ENCODE data around the gene WT1.

Gene WT1

GRCh38 chr11:32392840-32393239, 42.5 kb downstream of the WT1 start:
- TF ChIP-seq CTCF (conservative IDR thresholded peaks at IDR 0.05) = no peak
- no peak overlapping the region for H3K27ac ChIP-seq

GRCh38 chr11:32391956-32392553, 43.3 kb downstream of the WT1 start:
- no peak for TF ChIP-seq CTCF (conservative IDR thresholded peaks at IDR 0.05)
- H3K27ac ChIP-seq = no peak overlapping the region

GRCh38 chr11:32391479-32391878, 43.9 kb downstream of the WT1 start:
- no peak overlapping the region for H3K27ac ChIP-seq
- TF ChIP-seq CTCF (conservative IDR thresholded peaks at IDR 0.05) = no peak

- no peak overlapping the region for H3K27ac ChIP-seq
These were observed 44.6 kb downstream of the WT1 start for GRCh38 chr11:32390712-32391111.

GRCh38 chr11:32388871-32389770, 46.2 kb downstream of the WT1 start:
- TF ChIP-seq CTCF (conservative IDR thresholded peaks at IDR 0.05) = no peak
- no peak overlapping the region for H3K27ac ChIP-seq

More at GRCh38 chr11:32390712-32391111, 44.6 kb downstream of the WT1 start:
- TF ChIP-seq CTCF (conservative IDR thresholded peaks at IDR 0.05) = no peak

- no peak for TF ChIP-seq CTCF (conservative IDR thresholded peaks at IDR 0.05)
- H3K27ac ChIP-seq = no peak overlapping the region
These were observed 47.0 kb downstream of the WT1 start for GRCh38 chr11:32388365-32388764.

GRCh38 chr11:32387411-32387810, 47.9 kb downstream of the WT1 start:
- no peak overlapping the region for H3K27ac ChIP-seq
- no peak for TF ChIP-seq CTCF (conservative IDR thresholded peaks at IDR 0.05)
